HG02840 (cell line): ENCODE measurements around the gene DNAH1.

Experiments used
- ATAC-seq: cut with Tn5 transposase; IDR thresholded peaks from one replicate; pipeline ENCODE4 v1.9.1; 2021; ENCODE audit warnings: mild to moderate bottlenecking, moderate library complexity, moderate number of reproducible peaks; ENCODE audit not compliant: unreplicated experiment, low FRiP score

Gene DNAH1

DNA sequence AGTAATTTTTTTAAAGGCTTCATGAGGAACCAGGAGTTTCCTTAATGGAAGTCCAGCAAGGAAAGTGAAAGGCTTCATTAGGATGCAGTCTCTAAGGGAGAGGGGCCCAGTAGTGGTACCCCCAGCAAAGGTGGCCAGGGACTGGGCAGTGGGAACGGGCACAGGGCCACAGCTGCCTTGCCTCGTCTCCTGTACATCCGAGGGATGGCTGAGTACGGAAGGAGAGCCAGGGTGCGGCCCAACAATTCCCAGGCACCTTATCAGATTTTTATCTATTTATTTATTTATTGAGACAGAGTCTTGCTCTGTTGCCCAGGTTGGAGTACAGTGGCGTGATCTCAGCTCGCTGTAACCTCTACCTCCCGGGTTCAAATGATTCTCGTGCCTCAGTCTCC lies 114.3 kb downstream of the DNAH1 start:
- no peak for ATAC-seq

DNA sequence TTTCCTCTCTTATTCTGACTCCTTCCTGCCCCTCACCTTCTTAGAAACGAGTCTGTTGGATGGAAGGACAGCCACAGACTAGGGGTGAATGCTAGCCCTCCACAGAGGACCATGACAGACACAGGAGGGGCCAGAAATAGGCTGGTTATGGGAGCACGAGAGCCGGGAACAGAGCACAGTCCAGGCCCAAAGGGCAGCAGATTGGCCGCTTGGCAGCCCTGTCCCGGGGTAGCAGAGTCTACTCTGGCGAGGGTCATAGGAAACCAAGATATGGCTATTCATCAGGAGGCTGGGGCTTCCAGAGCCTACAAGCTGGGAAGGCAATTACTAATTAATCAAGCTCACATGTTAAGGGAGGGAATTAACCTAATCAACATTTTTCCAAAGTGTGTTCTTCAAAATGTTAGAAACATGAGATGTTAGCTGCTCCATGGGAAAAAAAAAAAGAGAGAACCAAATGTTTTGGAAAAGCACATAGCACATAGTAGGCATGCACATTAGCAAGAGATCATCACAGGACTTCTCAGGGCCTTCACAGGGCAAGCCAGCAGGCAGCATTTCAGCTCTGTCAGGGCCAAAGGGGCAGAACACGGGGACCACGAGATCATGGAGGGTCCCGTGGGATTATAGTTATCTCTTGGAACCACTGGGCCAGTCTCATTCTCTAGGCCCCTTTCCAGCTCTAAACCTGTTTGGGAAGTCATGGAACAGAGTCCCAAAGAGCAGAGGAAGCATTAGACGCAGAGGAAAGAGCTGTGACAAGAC lies 115.5 kb downstream of the DNAH1 start:
- no peak for ATAC-seq

DNA sequence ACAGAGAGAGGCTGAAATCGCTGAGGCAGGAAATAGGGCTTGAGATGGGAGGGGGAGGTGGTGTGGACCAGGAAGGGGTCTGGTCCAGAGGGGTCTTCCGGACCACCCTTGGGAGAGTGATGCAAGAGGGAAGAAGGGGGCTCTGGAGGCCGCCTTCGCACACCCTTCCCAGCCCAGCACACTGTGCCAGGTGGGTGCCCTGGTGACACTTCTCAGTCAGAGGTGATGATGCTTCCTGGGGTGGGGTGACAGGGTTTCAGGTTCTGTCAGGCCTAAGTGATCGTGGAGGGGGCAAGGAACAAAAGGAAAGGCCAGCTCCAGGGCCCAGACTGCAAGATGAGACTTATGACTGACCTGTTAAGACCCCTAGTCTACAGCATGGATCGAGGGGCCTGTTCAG lies 116.1 kb downstream of the DNAH1 start:
- no peak for ATAC-seq

DNA sequence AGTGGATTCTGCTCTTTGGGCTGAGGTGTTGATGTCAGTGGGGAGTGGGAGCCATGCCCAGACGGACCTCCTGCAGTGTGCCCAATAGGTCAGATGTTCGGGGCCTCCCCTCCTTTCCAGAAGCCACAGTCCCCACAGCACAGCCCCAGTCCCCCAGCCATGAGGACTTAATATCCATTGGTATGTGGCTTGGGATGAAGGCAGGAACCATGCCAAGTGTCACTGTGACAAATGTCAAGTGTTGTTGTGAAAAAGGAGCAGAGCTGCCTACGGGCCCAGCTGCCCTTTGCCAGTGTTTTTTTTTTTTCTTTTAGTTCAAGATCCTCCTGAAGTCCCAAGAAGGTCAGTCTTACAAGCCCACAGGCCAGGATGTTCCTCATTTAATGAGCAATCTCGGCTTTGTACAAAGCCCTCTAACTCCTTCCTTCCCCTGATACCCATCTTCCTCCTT lies 116.6 kb downstream of the DNAH1 start:
- ATAC-seq, result no peak

DNA sequence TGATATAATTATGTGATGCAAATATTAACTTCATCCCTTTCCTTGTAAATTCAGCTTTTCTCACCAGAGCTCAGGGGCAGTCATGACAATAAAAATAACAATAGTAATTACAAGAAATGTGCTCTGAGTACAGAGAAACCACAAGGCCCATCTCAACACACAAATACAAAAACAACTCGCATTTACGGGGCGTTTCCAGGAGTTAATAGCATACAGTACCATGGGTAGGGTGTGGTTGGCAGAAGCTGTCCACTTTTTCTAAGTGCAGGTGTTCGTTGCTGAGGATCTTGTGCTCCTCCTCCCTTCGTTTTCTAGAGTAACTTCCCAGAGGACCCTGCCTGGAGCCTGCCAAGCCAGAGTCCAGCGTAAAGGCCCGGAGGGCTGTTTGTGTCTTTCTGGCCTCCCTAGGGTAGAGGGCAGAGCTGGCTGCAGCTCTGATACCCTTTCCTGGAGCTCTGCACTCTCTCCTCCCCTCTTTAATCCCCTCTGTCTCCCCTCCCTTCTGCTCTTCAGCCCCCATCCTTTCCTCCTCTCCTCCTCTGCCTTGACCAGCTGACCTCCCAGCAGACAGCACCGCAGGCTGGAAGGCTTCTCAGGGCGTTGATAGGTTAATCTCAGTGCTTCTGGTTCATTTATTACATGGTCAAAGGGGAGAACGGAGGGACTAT lies 117.3 kb downstream of the DNAH1 start:
- no peak for ATAC-seq

DNA sequence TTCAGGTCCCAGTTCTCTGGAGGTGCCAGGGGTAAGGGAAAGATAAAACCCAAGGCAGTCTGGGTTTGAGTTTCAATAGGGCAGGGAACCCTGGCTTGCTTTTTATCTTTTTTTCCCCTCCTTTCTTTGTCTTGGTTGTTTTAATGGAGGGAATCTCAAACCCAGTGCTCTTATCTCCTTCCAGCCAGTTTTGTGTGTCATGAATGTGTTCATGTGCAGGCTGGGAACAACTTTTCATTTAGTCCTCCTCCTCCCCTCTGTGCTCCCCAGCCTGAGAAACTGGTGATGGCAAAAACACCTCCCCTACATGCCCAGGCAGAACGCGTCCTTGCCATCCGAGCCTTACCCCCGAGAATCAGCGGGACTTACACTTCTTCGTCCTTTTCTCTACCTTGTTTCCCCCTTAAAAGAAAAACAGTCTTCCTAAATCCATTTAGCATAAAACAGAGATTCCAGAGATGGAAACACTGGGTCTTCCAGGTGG lies 117.9 kb downstream of the DNAH1 start:
- no peak for ATAC-seq

DNA sequence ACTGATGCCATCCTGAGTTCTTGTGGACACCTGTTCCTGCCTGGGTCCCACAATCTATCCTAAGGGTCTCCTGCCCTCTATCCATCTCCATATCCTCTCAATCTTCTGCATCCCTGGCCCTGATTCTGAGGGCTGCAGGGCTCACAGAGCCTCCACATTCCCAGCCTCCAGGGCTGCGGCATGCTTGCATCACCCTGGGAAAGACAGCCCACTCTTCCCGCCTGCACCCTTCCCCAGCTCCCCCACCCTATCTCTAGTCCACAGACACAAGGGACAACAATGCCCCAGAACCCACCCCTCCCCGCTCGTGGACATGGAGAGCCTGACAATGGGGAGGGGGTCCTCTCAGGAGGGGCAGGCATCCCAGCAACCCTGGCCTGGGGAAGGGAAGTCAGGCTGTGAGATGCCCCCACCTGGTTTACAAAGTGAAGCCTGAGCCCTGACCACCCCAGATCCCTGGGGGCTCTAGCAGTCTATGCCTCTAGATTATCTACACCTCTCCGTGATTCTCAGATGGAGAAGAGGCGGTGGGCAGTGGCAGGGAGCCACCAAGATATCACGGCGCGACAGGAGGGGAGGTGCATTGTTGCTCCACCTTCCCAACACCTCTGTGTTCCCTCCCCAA lies 118.5 kb downstream of the DNAH1 start:
- no peak for ATAC-seq

DNA sequence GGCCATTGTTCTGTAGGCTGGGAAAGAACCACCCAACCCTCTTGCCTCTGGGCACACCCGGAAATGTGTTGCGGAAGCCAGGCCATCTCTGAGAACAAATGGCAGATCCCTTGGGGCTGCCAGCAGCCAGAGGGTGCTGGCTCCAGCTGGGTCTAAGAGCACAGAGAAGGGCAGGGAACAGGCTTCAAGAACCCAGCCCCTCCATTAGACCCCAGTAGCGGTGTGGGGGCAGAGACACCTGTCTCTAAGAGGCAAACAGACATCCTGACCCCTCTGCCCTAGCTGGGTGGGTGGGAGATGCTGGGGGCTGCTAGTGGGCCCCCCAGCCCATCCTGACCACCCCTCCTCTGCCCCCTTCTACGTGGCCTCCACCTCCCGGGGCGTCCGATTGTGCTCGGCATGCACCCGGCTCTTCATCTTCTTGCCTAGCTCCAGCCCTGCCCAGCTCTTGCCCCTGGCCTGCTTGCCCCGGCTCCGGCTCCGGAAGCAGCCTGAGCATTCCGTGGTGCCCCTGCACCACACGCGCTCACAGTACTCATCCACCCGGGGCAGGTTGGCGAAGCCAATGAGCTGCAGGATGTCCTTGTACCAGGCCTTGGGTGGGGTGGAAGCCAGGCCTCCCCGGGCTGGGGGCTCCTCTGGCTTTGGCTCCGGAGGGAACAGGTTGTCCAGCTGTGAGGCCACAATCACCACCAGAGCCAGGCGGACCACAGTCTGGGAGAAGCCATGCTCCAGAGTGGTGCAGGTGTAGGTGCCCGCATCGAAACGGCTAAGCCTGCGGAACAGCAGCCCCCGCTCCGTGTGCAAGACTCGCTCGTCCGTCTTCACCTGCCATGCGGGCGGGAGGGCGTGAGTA lies 119.4 kb downstream of the DNAH1 start:
- no peak for ATAC-seq

DNA sequence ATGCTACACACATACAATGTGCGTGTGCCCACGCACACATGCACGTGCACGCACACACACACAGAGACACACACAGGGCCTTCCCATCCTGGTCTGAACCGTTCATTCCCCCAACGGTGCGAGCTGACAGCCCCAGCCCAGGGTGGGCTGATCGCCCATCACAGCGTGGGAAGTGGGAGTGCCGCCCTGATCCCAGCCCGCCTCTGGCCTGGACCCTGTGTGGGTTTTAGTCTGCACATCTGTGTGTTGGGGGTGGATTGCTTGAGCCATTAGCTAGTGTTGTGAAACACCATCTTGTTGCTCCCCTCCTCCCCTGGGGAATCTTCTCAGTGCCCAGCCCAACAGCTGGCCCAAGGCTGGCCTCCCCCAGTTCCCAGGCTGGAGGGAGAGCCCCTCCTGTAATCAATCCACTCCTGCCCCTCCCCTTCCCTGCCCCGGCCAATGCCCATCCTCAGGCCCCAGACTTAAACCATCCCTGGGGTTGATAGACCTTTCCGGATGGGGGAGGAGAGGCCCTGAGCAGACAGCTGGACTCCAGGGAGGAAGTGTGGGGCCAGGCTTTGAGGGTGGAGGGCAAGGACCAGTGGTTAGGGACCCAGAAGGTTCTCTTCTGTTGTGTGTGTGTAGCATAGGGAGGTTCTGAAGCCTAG lies 120.5 kb downstream of the DNAH1 start:
- no peak for ATAC-seq

DNA sequence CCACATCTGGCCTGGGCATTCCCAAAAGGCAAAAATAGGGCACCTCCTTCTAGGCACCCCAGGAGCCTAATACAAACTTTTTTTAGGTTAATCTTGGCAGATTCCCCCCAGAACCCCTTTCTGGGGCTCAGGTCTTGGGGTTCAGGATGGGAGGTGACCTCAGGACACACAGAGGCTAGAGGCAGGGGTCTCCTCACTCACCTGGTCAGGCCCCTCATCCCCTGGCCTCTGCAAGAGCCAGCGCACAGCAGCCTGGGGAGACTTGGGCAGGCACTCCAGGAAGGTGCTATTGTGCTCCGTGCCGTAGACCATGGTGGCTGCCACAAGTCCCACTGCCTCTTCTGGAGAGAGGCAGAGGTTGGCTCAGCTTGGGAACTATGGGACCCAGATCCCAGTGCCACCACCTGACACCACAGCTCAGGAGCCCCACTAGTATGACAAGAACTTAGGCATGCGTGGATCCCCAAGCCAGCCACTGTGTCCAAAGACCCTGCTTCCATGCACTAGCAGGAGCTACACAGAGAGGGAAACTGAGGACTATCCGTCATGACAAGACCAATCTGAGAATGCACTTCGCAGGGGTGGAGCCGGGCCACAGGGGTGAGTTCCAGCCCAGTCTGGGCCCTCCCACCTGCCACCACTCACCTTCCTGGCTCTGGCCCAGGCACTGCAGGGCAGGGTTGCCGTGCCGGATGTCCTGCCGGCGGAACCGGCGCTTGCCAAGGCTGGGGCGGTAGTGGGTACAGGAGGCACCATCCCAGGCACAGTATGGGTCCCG lies 121.4 kb downstream of the DNAH1 start:
- no peak for ATAC-seq

DNA sequence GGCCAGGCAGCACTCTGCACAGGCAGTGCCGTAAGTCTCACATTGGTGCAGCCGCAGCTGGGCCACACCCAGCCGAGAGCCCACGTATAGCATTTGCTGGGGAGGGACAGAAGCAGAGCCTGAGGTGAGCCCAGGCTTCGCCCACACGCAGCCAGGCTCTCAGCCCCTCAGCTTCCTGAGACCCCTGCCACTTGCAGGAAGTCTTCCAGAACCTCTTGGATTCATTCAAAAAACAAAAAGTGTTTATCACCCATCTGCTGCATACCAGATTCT lies 121.9 kb downstream of the DNAH1 start:
- ATAC-seq, result no peak

DNA sequence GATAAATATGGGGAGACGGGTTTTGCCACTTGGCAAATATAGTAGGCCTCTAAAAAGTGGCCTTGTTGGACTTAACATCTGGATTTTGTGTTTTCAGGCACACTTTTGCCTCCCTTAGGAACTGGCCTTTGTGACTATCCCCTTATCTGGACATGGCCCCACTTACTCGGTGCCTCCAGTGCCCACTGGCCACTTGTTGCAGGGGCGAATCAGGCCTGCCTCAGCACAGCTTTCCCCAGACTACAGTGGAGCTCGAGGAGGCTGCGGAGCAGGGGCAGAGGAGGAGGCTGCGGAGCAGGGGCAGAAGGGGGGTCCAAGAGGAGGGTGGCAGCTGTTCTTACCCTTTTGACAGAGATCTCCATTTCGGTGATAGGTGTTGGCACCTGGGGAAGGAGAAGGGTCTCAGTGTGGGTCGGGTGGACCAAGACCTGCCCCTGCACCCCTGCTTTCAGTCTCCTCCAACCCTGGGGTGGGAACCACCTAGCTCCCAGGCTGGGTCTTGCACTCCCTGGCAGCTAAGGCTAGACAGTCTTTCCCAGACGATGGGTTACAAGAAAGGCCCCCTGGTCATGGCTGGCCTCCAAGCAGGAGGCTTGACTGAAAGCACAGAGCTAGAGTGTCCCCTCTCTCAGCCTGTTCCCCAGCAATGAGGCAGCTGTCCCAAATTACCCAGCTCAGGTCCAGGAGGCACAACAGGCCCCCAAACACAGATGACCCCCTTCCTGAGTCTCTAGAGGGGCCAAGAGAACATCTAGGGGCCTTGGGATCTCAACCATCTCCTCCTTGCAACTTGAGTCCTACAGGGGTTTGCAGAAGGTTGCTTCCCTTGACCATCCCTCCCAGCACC lies 122.7 kb downstream of the DNAH1 start:
- no peak for ATAC-seq

DNA sequence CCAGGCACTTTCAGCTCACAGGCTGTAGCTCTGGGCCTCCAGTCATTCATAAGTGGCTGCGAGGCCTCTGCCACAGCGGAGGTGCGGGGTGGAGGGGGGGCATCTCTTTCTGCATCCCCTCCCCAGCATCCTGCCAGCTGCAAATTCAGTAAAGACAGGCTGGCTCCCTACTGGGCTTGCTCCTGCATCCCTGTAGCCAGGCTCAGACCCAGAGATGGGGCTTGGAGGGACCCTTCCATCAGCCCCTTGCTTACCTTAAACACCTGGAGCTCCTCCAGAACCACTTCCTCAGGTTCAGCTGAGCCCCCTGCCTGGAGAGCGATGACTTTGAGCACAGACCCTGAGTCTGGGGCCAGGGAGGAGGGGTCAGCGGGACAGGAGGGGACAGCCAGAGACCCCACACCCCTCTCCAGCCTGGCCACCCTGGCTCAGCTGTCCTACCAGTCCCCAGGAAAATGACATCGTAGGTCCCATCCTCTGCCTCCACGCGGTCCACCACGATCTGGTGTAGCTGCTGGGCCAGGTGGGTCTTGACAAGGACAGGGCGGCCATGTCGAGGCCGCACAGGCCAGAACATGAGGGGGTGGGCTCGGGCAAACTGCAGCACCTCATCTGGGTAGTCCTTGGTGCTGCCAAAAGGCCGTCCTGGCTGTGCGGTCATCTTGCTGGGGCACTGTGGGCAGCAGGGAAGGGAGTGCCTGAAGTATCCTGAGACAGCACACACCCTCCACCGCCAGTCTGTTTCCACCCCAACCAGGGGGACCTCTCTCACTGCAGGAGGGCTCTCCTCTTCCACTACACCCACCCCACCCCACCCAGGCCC lies 123.5 kb downstream of the DNAH1 start:
- ATAC-seq, result no peak

DNA sequence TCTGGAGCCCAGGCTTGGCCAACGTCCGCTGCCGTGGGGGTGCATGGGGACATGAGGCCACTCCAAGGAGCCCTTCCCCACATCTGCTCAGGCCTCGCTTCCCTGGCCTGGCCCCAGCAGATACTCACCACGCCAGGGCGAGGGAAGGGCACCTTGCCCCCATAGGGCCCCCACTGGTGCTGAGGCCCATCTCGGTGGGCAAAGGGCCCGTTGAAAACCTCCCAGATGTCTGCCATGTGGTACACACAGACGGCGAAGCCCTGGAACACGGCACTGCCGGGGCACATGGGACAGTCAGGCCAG lies 124.1 kb downstream of the DNAH1 start:
- ATAC-seq, result no peak

DNA sequence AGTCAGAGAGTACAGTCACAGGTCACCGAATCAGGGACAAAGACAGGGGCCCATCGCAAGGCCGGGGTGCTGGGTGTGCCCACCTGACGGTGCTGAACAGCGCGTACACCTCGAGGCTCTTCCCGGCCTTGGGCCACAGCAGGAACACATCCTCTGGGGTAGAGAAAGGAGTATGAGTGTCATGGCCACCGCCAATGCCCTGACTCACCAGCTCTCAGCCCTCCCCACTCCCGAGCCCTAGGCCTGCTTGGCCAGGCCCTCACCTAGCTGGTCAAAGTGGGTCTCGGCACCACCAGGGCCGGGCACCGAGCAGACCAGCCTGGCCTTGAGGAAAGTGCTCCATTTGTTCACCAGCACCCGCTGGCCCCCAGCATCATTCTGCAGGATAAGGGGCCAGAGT lies 124.6 kb downstream of the DNAH1 start:
- no peak for ATAC-seq

DNA sequence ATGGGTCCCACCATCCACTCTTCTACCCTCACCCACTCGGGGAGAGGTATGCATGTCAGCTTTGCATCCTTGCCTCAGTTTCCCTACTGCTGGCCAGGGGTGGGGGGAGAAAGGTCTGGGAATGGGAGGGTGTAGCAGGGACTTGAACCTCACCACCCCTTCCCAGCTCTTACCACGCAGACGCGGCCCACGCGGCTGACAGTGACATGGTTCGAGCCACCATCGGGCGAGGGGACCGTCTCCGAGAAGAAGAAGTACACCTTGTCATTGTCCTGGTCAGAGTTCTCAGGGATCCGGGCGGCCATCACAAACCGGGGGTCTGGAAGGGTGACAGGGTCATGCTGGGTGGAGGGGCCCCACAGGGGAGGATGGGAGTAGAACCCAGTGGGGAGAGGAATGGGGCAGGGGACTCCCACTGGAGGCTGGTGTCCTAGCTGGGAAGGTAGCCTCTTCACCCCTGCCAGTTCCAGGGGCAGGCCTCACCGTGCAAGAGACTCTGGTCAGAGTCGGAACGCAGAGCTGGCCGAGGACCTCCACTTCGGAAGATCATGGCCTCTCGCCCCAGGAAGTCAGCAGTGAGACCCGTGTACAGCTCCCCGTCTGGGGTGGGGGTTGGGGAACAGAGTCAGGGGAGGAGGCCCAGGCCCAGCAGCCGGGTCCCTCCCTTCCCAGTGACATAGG lies 125.1 kb downstream of the DNAH1 start:
- no peak for ATAC-seq

DNA sequence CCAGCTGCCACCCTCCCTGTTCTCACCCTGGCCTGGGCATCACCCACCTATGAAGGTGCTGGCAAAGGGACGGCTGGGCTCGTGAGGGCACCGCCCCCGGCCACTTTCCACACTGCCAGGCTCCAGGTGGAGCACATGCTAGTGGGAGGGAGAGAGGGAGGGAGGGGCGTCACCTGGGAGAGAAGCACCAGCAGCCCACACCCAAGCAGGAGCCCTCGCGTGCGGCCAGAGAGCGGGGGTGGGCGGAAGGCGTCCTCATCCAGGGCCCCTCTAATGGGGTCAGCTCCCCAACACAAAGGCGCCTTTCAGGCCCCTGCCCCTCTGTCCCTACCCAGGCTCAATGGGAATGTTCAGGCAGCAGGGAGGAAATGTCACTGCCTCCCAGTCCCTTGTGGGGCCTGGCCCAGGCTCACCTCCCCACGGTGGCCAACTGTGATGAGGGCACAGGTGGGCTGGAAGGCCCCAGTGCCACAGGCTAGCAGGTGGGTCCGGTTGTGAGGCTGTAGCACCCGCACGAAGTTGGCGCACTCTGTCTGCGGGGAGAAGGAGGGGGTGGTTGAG lies 125.7 kb downstream of the DNAH1 start:
- no peak for ATAC-seq
